ENCODE results near the gene BID.
"Not testable (repeated sequence)": the region's sequence is repeated elsewhere in the genome, so short reads cannot be mapped to it uniquely, and the experiment has no call there.

The BID gene

GRCh38 chr22:17770180-17771077 lies 3.8 kb downstream of the BID start:
- peak in 23 of 56 donors; percentile 18 to 65 (median 31) for DNase-seq

GRCh38 chr22:17769716-17770082 lies 4.6 kb downstream of the BID start:
- no peak for DNase-seq

GRCh38 chr22:17769013-17769715 lies 5.1 kb downstream of the BID start:
- no peak for DNase-seq

- no peak for DNase-seq
These were observed 6.8 kb downstream of the BID start for GRCh38 chr22:17767233-17768065.

- DNase-seq: not testable (repeated sequence)
These were observed 9.4 kb downstream of the BID start for GRCh38 chr22:17764852-17765251.

GRCh38 chr22:17764036-17764435 lies 10.2 kb downstream of the BID start:
- peak in 1 of 56 donors; percentile 19 for DNase-seq

GRCh38 chr22:17763442-17763841 lies 10.8 kb downstream of the BID start:
- not testable (repeated sequence) for DNase-seq

GRCh38 chr22:17761138-17761488 lies 13.2 kb downstream of the BID start:
- no peak for DNase-seq

GRCh38 chr22:17754233-17754925 lies 19.9 kb downstream of the BID start:
- DNase-seq: no peak

- no peak for DNase-seq
These were observed 20.8 kb downstream of the BID start for GRCh38 chr22:17753401-17753989.

- no peak for DNase-seq
These were observed 22.7 kb downstream of the BID start for GRCh38 chr22:17751596-17751995.

GRCh38 chr22:17749605-17750395 lies 24.5 kb downstream of the BID start:
- no peak for DNase-seq

- no peak for DNase-seq
These were observed 25.5 kb downstream of the BID start for GRCh38 chr22:17748555-17749353.

GRCh38 chr22:17746916-17747315 lies 27.4 kb downstream of the BID start:
- no peak for DNase-seq

- no peak for DNase-seq
These were observed 29.8 kb downstream of the BID start for GRCh38 chr22:17744430-17744829.

GRCh38 chr22:17743661-17744411 lies 30.4 kb downstream of the BID start:
- no peak for DNase-seq

- peak in 41 of 56 donors; percentile 7 to 73 (median 31) for DNase-seq
These were observed 31.8 kb downstream of the BID start for GRCh38 chr22:17742527-17742902.

- DNase-seq: peak in 1 of 56 donors; percentile 8
These were observed 32.3 kb downstream of the BID start for GRCh38 chr22:17741866-17742526.

All from nucleus accumbens (tissue), 56 donors.